Germinal center (tissue), 1 donor: ENCODE results near the gene LAMA5.

Experiments used
- DNase-seq: peaks from one replicate; pipeline ENCODE4 v3.0.0; 2012; ENCODE audit warnings: mixed read lengths, low spot score

Gene LAMA5

DNA sequence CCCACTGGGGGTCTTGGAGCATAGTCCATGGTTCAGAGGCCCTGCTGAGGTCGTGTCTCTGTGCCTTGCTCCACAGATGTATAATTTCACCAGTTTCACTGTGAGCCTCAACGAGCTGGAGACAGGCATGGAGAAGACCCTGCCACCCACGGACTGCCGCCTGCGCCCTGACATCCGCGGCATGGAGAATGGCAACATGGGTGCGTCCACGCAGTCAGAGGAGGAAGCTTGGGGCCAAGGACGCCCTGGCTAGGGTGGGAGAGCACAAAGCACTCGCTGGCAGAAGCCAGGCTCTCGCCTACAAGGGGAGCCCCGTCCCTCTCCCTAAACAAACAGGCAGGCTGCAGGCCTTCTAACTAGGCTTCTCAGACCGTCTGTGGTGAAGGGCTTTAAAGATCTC lies 78.0 kb downstream of the LAMA5 start:
- no peak for DNase-seq

GRCh38 chr20:62288535-62289105 lies 78.5 kb downstream of the LAMA5 start:
- no peak for DNase-seq

- DNase-seq = no peak
These were observed 79.2 kb downstream of the LAMA5 start for GRCh38 chr20:62287759-62288534.

GRCh38 chr20:62287129-62287528 lies 80.0 kb downstream of the LAMA5 start:
- DNase-seq = no peak

GRCh38 chr20:62286493-62287064 lies 80.5 kb downstream of the LAMA5 start:
- DNase-seq = no peak

- DNase-seq = no peak
These were observed 81.4 kb downstream of the LAMA5 start for GRCh38 chr20:62285722-62286121.

- no peak for DNase-seq
These were observed 82.0 kb downstream of the LAMA5 start for GRCh38 chr20:62285151-62285550.

DNA sequence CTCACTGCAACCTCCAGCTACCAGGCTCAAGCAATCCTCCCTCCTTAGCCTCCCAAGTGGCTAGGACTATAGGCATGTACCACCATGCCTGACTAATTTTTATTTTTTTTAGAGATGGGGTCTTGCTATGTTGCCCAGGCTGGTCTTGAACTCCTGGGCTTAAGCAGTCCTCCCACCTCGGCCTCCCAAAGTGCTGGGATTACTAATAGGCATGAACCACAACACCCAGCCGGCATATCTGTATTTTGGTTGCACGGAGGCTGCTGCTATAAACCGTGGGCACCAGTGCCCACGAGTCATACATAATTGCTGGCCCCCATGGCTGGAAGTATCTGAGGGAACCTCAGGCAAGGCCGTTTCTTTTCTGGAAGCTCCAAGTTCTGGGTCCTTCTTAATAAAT lies 82.7 kb downstream of the LAMA5 start:
- no peak for DNase-seq

GRCh38 chr20:62282877-62283503 lies 84.1 kb downstream of the LAMA5 start:
- DNase-seq = no peak

- DNase-seq = no peak
These were observed 85.0 kb downstream of the LAMA5 start for GRCh38 chr20:62282103-62282502.

DNA sequence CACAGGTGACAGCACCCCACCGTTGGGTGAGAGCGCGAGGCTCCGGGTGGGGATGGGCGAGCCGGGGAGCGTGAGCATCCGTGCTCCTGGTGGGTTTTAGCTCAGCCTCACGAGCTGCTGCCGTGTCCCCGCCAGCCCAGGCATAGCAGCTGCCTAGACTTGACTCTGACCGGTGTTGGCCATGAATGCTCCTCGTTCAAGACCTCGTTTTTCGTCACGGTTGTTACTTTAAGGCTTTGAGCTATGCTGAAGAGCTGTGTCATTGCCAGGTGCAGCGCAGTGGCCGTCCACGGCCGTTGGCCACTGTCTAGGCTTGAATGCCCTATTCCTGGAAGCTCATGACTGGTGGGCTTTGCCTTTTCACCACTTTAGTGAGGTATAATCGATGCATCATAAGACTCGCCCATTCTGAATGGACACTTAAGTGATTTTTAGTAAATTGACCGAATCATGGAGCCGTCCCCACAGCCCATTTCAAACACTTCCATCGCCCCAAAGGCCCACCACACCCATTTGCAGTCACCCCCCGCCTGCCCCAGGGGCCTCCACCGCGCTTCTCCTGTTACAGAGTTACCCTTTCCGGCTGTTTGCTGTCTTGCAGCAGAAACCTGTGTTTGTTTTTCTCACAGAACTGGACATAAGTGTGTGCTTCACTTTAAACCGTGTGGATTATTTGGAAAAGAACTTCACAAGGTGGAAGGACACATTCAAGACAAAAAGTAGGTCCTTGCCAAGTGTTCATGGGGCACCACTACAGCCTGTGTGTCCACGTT lies 85.8 kb downstream of the LAMA5 start:
- no peak for DNase-seq

- no peak for DNase-seq
These were observed 86.8 kb downstream of the LAMA5 start for GRCh38 chr20:62280303-62280702.

- DNase-seq = no peak
These were observed 89.9 kb downstream of the LAMA5 start for GRCh38 chr20:62277253-62277652.

GRCh38 chr20:62276439-62276838 lies 90.7 kb downstream of the LAMA5 start:
- DNase-seq = no peak

DNA sequence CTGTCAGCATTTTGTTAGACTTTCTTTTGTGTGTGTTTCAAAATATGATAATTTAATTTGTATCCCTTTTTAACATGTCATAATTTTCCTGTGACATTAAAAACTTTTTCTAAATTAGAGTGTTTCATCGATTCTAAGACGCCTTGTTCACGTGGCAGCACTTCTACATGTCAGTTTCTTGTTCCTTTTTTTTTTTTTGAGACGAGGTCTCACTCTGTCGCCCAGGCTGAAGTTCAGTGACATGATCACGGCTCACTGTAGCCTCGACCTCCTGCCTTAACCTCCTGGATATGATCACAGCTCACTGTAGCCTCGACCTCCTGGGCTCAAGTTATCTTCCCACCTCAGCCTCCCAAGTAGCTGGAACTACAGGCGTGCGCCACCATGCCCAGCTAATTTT lies 91.9 kb downstream of the LAMA5 start:
- DNase-seq = no peak

- DNase-seq = no peak
These were observed 92.7 kb downstream of the LAMA5 start for GRCh38 chr20:62274332-62274950.

DNA sequence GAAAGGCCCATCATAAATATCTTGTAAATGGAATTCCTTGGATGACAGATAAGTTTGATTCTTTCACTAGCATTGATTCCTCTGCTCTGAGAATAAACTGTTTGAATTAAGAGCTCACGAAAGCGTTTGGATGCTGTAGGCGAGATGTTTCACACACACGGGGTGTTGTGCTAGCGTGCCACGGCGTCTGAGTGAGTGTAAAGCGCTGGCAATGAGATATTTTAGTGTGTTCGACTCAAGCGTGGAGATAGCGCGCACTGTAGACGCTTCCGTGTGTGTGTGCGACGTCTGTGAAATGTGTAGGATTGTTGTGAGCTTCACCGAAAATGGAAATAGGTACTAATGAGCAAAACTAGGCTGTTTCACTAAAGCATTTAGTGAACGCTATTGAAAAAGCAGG lies 93.7 kb downstream of the LAMA5 start:
- no peak for DNase-seq

GRCh38 chr20:62272200-62272599 lies 94.9 kb downstream of the LAMA5 start:
- DNase-seq = no peak

DNA sequence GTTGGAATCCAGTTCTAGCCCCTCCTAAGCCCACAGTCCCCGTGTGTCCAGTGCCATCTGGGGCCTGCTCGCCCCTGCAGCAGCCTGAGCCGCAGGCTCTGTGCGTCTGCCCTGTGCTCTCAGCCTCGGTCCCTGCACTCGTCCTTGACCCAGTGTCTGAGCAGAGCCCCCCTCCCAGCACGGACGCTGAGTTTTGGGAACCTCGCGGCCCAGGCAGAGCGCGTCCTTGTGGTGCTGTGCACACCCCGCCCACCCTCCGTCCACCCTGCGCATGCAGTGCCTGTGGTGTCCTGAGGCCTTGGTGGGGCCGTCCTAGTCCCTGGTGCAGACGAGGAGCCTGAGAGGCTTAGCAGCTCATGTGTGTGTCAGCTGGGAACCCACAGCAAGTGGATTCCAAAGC lies 97.2 kb downstream of the LAMA5 start:
- no peak for DNase-seq

- no peak for DNase-seq
These were observed 97.7 kb downstream of the LAMA5 start for GRCh38 chr20:62269378-62269777.

GRCh38 chr20:62268228-62268900 lies 98.7 kb downstream of the LAMA5 start:
- DNase-seq = no peak
